GM10248 (cell line): ENCODE measurements around the gene SMCHD1.
"Not testable (repeated sequence)": the region's sequence is repeated elsewhere in the genome, so short reads cannot be mapped to it uniquely, and the experiment has no call there.

Source experiments
- CTCF ChIA-PET: fragments of 300-600 bp; sonication (Branson Sonifier 250); formaldehyde crosslinking; extraction: SDS; loops from one replicate; lab custom pipeline; 2021; ENCODE audit warnings: antibody characterized with exemption; lab: Yijun Ruan, JAX
- POLR2A ChIA-PET: fragments of 350-650 bp; sonication (Branson Sonifier 250); formaldehyde crosslinking; extraction: SDS; loops from one replicate; lab custom pipeline; 2020; ENCODE audit warnings: antibody characterized with exemption; lab: Yijun Ruan, JAX
- DNase-seq: peaks from one replicate; pipeline ENCODE4 v3.0.0; 2012; ENCODE audit errors: extremely low spot score
- TF ChIP-seq, protein P1 (sequence below): IDR thresholded peaks from 2 replicates; pipeline ENCODE4 v1.5.1; 2012; ENCODE audit warnings: mild to moderate bottlenecking, low read depth; ENCODE audit errors: extremely low read depth, missing control alignments, control extremely low read depth

SMCHD1 gene

DNA sequence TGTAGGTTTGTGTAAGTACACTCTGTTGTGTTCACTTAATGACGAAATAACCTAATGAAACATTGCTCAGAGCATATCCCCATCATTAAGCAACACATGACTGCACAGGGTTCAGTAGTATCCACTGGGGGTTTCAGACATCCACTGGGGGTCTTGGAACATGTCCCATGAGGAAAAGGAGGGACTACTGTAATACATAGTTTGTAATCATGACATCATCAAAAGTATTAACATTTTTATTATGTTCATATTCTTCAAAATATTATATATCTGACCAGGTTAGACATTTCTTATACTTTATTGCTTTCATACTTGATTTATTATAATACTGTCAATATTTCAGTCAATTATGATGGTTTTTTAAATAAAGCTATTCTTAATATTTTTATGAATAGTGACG lies 136.9 kb downstream of the SMCHD1 start:
- no peak for DNase-seq
- CTCF ChIA-PET: interaction anchor here (0.9 to 1.5 kb wide), 3 partner anchors 23 to 428 kb away, joined by 3 to 4 read pairs (median 3); no protein-coding TSS in a partner anchor
- POLR2A ChIA-PET: no interaction called here
- TF ChIP-seq, protein P1, sequence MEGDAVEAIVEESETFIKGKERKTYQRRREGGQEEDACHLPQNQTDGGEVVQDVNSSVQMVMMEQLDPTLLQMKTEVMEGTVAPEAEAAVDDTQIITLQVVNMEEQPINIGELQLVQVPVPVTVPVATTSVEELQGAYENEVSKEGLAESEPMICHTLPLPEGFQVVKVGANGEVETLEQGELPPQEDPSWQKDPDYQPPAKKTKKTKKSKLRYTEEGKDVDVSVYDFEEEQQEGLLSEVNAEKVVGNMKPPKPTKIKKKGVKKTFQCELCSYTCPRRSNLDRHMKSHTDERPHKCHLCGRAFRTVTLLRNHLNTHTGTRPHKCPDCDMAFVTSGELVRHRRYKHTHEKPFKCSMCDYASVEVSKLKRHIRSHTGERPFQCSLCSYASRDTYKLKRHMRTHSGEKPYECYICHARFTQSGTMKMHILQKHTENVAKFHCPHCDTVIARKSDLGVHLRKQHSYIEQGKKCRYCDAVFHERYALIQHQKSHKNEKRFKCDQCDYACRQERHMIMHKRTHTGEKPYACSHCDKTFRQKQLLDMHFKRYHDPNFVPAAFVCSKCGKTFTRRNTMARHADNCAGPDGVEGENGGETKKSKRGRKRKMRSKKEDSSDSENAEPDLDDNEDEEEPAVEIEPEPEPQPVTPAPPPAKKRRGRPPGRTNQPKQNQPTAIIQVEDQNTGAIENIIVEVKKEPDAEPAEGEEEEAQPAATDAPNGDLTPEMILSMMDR: no peak

DNA sequence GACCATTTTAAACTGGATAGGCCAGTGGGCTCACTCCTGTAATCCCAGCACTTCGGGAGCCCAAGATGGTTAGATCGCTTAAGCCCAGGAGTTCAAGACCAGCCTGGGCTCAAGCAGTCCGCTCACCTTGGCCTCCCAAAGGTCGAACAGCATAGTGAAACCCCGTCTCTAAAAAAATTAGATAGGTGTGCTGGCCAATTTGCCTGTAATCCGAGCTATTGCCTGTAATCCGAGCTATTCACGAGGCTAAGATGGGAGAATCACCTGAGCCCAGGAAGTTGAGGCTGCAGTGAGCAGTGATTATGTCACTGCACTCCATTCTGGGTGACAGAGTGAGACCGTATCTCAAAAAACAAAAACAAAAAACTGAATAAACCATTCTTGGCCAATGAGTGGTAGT lies 138.6 kb downstream of the SMCHD1 start:
- ChIA-PET CTCF (no interaction called here), POLR2A (no interaction called here)
- DNase-seq: no peak
- TF ChIP-seq, protein P1: no peak

DNA sequence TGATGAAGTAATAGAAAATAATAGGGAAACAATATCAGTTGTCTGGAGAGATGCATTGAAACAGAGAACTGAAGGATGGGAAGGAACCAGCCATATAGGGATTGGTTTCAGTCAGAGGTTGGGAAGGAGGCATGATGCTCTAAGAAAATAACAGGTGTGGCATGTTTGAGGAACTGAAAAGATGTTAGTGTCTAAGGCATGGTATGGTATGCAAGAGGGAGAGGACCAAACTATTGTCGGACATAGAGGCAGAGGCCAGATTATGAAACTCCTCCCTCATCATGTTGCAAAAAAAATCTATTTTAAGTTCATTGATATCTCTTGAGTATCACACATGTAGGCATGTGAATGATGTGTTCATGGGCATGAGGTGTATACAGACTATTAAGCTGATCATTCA lies 142.4 kb downstream of the SMCHD1 start:
- CTCF ChIA-PET: interaction anchor here (1.2 kb wide), 1 partner anchor 18 kb away, joined by 3 read pairs; no protein-coding TSS in a partner anchor
- TF ChIP-seq, protein P1: no peak
- POLR2A ChIA-PET: no interaction called here
- peak; percentile 34 for DNase-seq

DNA sequence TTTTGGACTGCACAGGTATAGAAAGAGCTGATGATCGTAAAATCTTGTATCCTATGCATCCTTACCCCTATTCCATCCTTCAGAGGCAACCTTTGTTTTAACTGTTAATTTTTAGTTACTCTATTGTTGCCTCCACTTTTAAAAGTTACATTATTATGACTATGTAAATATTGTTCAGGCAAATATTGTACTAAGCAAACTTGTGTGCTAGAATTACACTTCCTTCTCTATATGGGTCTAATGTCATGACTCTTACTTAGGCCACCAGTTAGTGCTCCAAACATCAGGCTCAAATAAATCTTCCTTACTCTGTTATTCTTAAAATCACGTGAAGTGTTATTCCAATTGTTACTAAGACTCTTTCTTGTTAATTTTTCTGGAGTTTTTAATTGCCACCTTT lies 143.8 kb downstream of the SMCHD1 start:
- no peak for DNase-seq
- ChIA-PET POLR2A (no interaction called here), CTCF (interaction anchor here (1.0 kb wide), 1 partner anchor 9 kb away, joined by 3 read pairs; no protein-coding TSS in a partner anchor)
- TF ChIP-seq, protein P1: no peak

DNA sequence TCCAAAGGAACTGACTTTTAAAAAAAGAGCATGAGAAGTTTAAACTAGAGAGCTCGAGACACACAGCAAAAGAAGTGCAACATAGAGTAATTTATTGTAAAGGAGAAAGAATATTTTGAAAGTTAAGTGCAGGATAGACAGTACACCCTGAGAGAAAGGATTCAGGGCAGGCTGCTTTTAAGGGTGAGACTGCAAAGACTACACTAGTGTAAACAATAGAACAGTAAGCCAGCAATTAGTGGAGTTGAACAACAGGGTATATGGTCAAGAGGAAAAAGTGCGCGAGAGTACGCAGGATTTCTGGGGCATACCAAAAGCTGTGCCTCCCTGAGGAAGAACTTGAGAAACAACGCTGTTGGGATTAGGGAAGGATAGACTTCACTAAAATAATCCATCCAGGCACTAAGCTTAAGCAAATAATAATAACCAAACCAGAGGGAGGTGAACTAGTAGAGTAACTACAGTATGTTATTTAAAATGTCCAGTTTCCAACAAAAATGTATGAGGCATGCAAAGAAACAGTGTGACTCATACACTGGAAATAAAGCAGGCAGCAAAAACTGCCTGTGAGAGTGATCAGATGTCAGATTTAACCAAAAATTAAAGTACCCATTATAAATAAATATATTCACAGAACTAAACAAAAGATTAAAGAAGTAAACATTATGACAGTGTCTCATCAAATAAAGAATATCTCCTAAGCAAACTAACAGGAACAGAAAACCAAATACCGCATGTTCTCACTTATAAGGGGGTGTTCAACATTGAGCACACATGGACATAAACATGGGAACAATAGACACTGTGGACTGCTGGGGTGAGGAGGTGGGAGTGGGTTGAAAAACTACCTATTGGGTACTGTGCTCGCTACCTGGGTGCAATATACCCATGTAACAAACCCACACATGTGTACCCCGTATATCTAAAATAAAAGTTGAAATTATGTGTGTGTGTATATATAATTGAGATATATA lies 150.7 kb downstream of the SMCHD1 start:
- TF ChIP-seq, protein P1: no peak
- POLR2A ChIA-PET: no interaction called here
- CTCF ChIA-PET: no interaction called here
- DNase-seq: no peak

DNA sequence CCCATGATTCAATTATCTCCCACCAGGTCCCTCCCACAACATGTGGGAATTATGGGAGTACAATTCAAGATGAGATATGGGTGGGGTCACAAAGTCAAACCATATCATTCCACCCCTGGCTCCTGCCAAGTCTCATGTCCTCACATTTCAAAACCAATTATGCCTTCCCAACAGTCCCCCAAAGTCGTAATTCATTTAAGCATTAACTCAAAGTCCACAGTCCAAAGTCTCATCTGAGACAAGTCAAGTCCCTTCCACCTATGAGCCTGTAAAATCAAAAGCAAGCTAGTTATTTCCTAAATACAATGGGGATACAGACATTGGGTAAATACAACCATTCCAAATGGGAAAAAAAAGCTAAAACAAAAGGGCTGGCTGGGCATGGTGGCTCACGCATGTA lies 153.1 kb downstream of the SMCHD1 start:
- DNase-seq, CTCF ChIA-PET, POLR2A ChIA-PET: not testable (repeated sequence)

DNA sequence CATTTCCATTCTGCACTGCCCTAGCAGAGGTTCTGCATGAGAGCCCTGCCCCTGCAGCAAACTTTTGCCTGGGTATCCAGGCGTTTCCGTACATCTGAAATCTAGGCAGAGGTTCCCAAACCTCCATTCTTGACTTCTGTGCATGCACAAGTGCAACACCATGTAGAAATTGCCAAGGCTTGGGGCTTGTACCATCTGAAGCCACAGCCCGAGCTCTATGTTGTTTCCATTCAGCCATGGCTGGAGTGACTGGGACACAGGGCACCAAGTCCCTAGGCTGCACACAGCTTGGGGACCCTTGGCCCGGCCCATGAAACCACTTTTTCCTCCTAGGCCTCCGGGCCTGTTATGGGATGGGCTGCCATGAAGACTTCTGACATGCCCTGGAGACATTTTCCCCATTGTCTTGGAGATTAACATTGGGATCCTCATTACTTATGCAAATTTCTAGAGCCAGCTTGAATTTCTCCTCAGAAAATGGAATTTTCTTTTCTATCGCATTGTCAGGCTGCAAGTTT lies 154.2 kb downstream of the SMCHD1 start:
- DNase-seq, POLR2A ChIA-PET, CTCF ChIA-PET: not testable (repeated sequence)
